Mesendoderm (in vitro differentiated cells): ENCODE measurements around the gene KCNK2.

Experiments used
- DNase-seq: peaks from one replicate; pipeline ENCODE4 v3.0.0; 2013
- H2AK5ac ChIP-seq: 2 replicates; pipeline ENCODE4 v1.6.1; 2013; ENCODE audit warnings: low read length, inconsistent platforms
- H2BK120ac ChIP-seq: 2 replicates; pipeline ENCODE4 v1.6.1; 2013; ENCODE audit warnings: low read depth, mild to moderate bottlenecking, low read length, moderate library complexity, mixed read lengths
- H2BK15ac ChIP-seq: replicated peaks from 2 replicates; pipeline ENCODE4 v1.6.1; 2013; ENCODE audit warnings: low read depth, mild to moderate bottlenecking, moderate library complexity
- H2BK5ac ChIP-seq: 2 replicates; pipeline ENCODE4 v1.6.1; 2013; ENCODE audit warnings: low read length, inconsistent platforms
- H3K18ac ChIP-seq: 2 replicates; pipeline ENCODE4 v1.6.1; 2013; ENCODE audit warnings: mild to moderate bottlenecking, low read length, mixed read lengths
- H3K23ac ChIP-seq: one replicate; pipeline ENCODE4 v1.6.1; 2013; ENCODE audit warnings: low read length
- H3K27ac ChIP-seq: 2 replicates; pipeline ENCODE4 v1.5.1; 2013; ENCODE audit warnings: low read depth, mild to moderate bottlenecking, inconsistent platforms, low read length, moderate library complexity
- H3K27me3 ChIP-seq: 2 replicates; pipeline ENCODE4 v1.6.1; 2013; ENCODE audit warnings: low read length, control low read depth, mild to moderate bottlenecking, inconsistent platforms; ENCODE audit not compliant: insufficient read depth, poor library complexity
- H3K36me3 ChIP-seq: 2 replicates; pipeline ENCODE4 v1.6.1; 2013; ENCODE audit warnings: low read length, inconsistent platforms; ENCODE audit not compliant: control insufficient read depth, insufficient read depth
- H3K4ac ChIP-seq: one replicate; pipeline ENCODE4 v1.6.1; 2013; ENCODE audit warnings: low read depth, mild to moderate bottlenecking, low read length, moderate library complexity
- H3K4me1 ChIP-seq: 2 replicates; pipeline ENCODE4 v1.6.1; 2013; ENCODE audit warnings: low read depth, low read length, inconsistent platforms; ENCODE audit not compliant: control insufficient read depth
- H3K4me2 ChIP-seq: 2 replicates; pipeline ENCODE4 v1.6.1; 2013; ENCODE audit warnings: low read length
- H3K4me3 ChIP-seq: 2 replicates; pipeline ENCODE4 v1.5.1; 2013; ENCODE audit warnings: mild to moderate bottlenecking, low read length
- H3K56ac ChIP-seq: one replicate; pipeline ENCODE4 v1.6.1; 2013; ENCODE audit warnings: low read length
- H3K79me1 ChIP-seq: 2 replicates; pipeline ENCODE4 v1.6.1; 2013; ENCODE audit warnings: low read length, inconsistent platforms
- H3K79me2 ChIP-seq: 2 replicates; pipeline ENCODE4 v1.6.1; 2013; ENCODE audit warnings: mild to moderate bottlenecking, low read length; ENCODE audit not compliant: control insufficient read depth, insufficient read depth
- H3K9ac ChIP-seq: 2 replicates; pipeline ENCODE4 v1.6.1; 2013; ENCODE audit warnings: low read length, inconsistent platforms
- H4K5ac ChIP-seq: one replicate; pipeline ENCODE4 v1.6.1; 2013; ENCODE audit warnings: low read length
- H4K8ac ChIP-seq: one replicate; pipeline ENCODE4 v1.6.1; 2013; ENCODE audit warnings: low read depth, mild to moderate bottlenecking, control low read depth, low read length, moderate library complexity
- WGBS: extraction: QIAGEN DNeasy Blood & Tissue Kit; methylation state at CpG from one replicate; pipeline ENCODE4 v1.1.7; 2013; ENCODE audit warnings: low lambda C conversion rate, missing lambda C conversion rate; ENCODE audit not compliant: insufficient coverage; ENCODE audit errors: extremely low coverage; 5-methylcytosine and 5-hydroxymethylcytosine counted together

KCNK2 gene

DNA sequence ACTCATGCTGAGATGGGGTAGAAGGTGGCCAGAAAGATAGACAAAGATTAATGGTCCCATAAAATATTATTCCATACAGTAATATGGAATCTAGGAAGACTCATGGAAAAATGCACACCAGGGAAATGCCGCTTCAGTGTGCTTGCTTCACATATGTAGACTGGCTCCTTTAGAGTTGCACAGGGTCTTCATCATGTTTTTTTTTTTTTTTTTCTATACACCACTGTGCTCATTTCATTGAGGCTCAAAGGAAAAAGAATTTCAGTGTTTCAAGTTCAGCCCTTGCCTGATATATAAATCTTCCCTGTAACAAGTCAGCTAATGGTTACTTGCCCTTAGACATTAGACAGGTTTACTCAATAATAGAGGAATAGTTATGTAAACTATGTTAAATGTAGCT lies 33.2 kb downstream of the KCNK2 start:
- no peaks in the 10 kb centered on the region for H3K27me3 ChIP-seq
- H3K4me2 ChIP-seq: no peak overlapping the region
- no CpG with 5 or more reads among the region's 1 CpG for WGBS
- no peak overlapping the region for H2BK5ac ChIP-seq
- H3K4ac ChIP-seq: no peak overlapping the region
- no peaks in the 10 kb centered on the region for H3K79me1 ChIP-seq
- no peak for DNase-seq
- H3K56ac ChIP-seq: no peak overlapping the region
- H3K36me3 ChIP-seq: no peaks in the 10 kb centered on the region
- no peak overlapping the region for H2BK15ac ChIP-seq
- no peak overlapping the region for H4K5ac ChIP-seq
- H3K27ac ChIP-seq: no peak overlapping the region
- no peak overlapping the region for H3K9ac ChIP-seq
- H2BK120ac ChIP-seq: no peak overlapping the region
- no peak overlapping the region for H3K18ac ChIP-seq
- no peak overlapping the region for H4K8ac ChIP-seq
- H3K23ac ChIP-seq: no peak overlapping the region
- H3K4me3 ChIP-seq: no peak overlapping the region
- H3K79me2 ChIP-seq: no peaks in the 10 kb centered on the region
- H3K4me1 ChIP-seq: no peaks in the 10 kb centered on the region
- no peak overlapping the region for H2AK5ac ChIP-seq

DNA sequence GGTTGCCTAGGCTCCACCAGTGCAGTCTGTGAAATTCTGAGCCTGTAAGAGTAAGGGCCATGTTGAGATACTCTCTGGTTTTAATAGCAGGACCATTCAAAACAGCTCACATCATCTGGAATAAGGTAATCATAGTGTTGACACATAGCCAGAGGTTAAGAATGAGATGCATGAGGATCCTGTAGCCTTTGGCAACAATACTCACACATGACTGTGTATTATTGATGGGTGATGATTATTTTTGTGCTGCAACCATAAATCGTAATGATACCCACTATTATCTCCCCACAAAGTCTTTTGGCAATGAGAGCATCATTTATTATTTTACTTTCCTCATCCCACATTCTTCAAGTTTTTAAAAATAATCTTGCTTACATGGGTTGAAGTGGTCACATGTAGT lies 35.5 kb downstream of the KCNK2 start:
- no peak overlapping the region for H3K18ac ChIP-seq
- no peaks in the 10 kb centered on the region for H3K36me3 ChIP-seq
- H4K8ac ChIP-seq: no peak overlapping the region
- no peak overlapping the region for H3K9ac ChIP-seq
- H3K27ac ChIP-seq: no peak overlapping the region
- H2BK5ac ChIP-seq: no peak overlapping the region
- no peak overlapping the region for H3K56ac ChIP-seq
- H4K5ac ChIP-seq: no peak overlapping the region
- WGBS: no CpG with 5 or more reads among the region's 1 CpG
- no peak overlapping the region for H3K4me2 ChIP-seq
- H2BK15ac ChIP-seq: no peak overlapping the region
- H2AK5ac ChIP-seq: no peak overlapping the region
- H3K4me1 ChIP-seq: no peaks in the 10 kb centered on the region
- H3K79me2 ChIP-seq: no peaks in the 10 kb centered on the region
- H3K4ac ChIP-seq: no peak overlapping the region
- H3K4me3 ChIP-seq: no peak overlapping the region
- no peak for DNase-seq
- no peak overlapping the region for H2BK120ac ChIP-seq
- no peaks in the 10 kb centered on the region for H3K79me1 ChIP-seq
- H3K27me3 ChIP-seq: no peaks in the 10 kb centered on the region
- H3K23ac ChIP-seq: no peak overlapping the region

DNA sequence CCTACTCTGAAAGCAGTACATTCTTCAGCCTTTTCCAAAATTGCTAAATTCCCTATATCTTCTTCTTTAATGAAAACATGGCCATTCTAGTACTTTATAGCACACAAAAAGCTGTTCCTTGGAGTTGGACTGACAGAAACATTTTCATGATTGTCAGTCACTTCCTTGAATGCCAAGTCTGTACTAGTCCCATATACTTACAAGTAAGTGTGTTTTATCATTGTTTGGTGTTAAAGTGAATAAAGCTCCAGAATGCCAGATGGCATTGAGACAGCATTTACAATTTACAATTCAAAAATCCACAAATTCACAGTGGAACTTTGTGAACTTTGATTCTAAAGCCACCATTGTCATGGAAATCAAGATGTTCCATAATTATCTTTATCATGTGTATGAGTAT lies 36.5 kb downstream of the KCNK2 start:
- Histone ChIP-seq H4K8ac (no peak overlapping the region), H4K5ac (no peak overlapping the region), H2BK5ac (no peak overlapping the region), H3K23ac (no peak overlapping the region), H3K27ac (no peak overlapping the region), H3K36me3 (no peaks in the 10 kb centered on the region), H3K27me3 (no peaks in the 10 kb centered on the region), H3K4ac (no peak overlapping the region), H3K18ac (no peak overlapping the region), H3K9ac (no peak overlapping the region), H2BK120ac (no peak overlapping the region), H3K79me1 (no peaks in the 10 kb centered on the region), H3K4me3 (no peak overlapping the region), H3K79me2 (no peaks in the 10 kb centered on the region), H2BK15ac (no peak overlapping the region), H2AK5ac (no peak overlapping the region), H3K4me1 (no peaks in the 10 kb centered on the region), H3K4me2 (no peak overlapping the region), H3K56ac (no peak overlapping the region)
- no peak for DNase-seq

DNA sequence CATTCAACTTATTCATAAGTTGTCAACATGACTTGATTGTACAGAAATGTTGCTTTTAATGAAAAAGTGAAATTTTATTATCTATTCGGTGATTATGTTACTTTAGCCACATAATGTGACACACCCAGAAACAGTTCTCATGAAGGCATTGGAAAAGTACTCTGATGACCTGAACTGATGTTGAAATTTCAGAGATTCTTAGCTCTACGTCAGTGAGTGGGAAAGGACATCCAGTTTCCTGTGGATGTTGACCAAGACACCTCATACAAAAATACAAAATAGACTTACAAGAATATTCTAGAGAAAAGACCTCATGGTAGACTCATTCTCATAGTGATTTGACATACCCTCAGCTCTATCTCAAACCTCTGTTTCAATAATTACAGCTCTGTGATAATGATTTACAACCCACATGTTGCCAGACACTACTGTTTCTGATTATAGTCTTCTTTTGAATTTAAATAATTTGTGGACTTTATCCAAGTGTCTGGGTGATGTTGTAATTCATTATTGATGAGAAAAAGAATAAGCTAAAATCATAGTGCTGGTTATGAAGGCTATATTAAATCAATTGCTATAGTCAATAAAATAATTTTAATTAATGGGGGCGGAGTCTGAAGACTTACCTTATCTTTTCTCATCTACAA lies 37.3 kb downstream of the KCNK2 start:
- Histone ChIP-seq H3K27ac (no peak overlapping the region), H3K79me2 (no peaks in the 10 kb centered on the region), H3K23ac (no peak overlapping the region), H3K9ac (no peak overlapping the region), H3K4ac (no peak overlapping the region), H3K36me3 (no peaks in the 10 kb centered on the region), H3K56ac (no peak overlapping the region), H2BK5ac (no peak overlapping the region), H3K79me1 (no peaks in the 10 kb centered on the region), H4K5ac (no peak overlapping the region), H3K18ac (no peak overlapping the region), H3K4me1 (no peaks in the 10 kb centered on the region), H2AK5ac (no peak overlapping the region), H2BK15ac (no peak overlapping the region), H3K4me3 (no peak overlapping the region), H4K8ac (no peak overlapping the region), H3K4me2 (no peak overlapping the region), H2BK120ac (no peak overlapping the region), H3K27me3 (no peaks in the 10 kb centered on the region)
- no CpG with 5 or more reads among the region's 3 CpGs for WGBS
- no peak for DNase-seq

DNA sequence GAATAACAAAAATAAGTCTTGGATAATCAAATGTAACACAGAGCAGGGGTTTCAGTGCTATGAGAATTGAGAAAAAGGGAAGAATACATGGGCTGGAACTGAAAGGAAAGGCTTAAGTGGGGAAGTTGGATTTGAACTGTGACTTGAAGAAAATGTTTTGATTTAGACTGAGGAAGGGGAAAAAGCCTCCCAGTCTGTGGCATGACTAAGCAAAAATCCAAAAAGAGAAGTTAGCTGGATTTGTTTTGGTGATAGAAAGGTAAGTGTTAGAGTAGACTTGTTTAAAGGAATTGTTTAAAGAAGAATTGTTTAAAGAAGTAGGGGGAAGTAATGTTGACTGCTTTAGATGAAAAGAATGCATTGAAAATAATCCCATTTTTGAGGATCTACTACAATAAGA lies 46.0 kb downstream of the KCNK2 start:
- Histone ChIP-seq H2BK120ac (no peak overlapping the region), H3K9ac (no peak overlapping the region), H3K4me2 (no peak overlapping the region), H3K79me2 (no peaks in the 10 kb centered on the region), H3K4me1 (no peaks in the 10 kb centered on the region), H3K4ac (no peak overlapping the region), H4K5ac (no peak overlapping the region), H4K8ac (no peak overlapping the region), H3K27ac (no peak overlapping the region), H3K23ac (no peak overlapping the region), H3K18ac (no peak overlapping the region), H2BK5ac (no peak overlapping the region), H3K56ac (no peak overlapping the region), H3K27me3 (no peaks in the 10 kb centered on the region), H2BK15ac (no peak overlapping the region), H3K4me3 (no peak overlapping the region), H3K36me3 (no peaks in the 10 kb centered on the region), H3K79me1 (no peaks in the 10 kb centered on the region), H2AK5ac (no peak overlapping the region)
- no peak for DNase-seq

DNA sequence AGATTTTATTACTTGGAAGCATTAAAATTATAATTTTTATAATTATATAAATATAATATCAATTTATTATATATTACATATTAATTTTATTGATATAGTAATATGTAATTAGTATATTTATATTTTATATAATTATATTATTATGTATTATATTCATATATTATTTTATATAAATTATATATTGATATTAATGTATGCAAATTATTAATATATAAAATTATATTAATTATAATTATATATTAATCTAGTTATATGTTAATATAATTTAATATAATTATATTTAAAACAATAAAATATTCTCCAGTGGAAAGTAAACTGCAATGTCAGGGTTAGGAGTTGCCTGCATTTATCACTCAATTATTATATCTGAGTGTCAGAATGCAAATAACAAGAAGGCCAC lies 48.8 kb downstream of the KCNK2 start:
- no peaks in the 10 kb centered on the region for H3K79me2 ChIP-seq
- H3K9ac ChIP-seq: no peak overlapping the region
- H3K4me3 ChIP-seq: no peak overlapping the region
- H3K36me3 ChIP-seq: no peaks in the 10 kb centered on the region
- no peaks in the 10 kb centered on the region for H3K27me3 ChIP-seq
- H2BK15ac ChIP-seq: no peak overlapping the region
- no peak overlapping the region for H3K56ac ChIP-seq
- no peak overlapping the region for H3K4ac ChIP-seq
- no peak for DNase-seq
- H4K5ac ChIP-seq: no peak overlapping the region
- no peak overlapping the region for H3K27ac ChIP-seq
- H3K79me1 ChIP-seq: no peaks in the 10 kb centered on the region
- H2BK5ac ChIP-seq: no peak overlapping the region
- H3K23ac ChIP-seq: no peak overlapping the region
- no peak overlapping the region for H3K4me2 ChIP-seq
- no peaks in the 10 kb centered on the region for H3K4me1 ChIP-seq
- no peak overlapping the region for H3K18ac ChIP-seq
- H2AK5ac ChIP-seq: no peak overlapping the region
- H2BK120ac ChIP-seq: no peak overlapping the region
- H4K8ac ChIP-seq: no peak overlapping the region
